ENCODE data around the gene LRMDA. TPM values are rescaled to one million over a fixed set of nuclear protein-coding genes. Genes with fewer than 3 reads are reported as not detected.

LRMDA gene
- total RNA-seq, 1 donor from 2014 or later, result 0.19 TPM

- Mint-ChIP-seq H3K27ac (ENCODE audit: unreplicated experiment) (no peak overlapping the region), H3K27me3 (ENCODE audit: unreplicated experiment) (peaks cover 60% of the 10 kb centered on the region), H3K9me3 (ENCODE audit: unreplicated experiment) (no peaks in the 10 kb centered on the region), H3K4me3 (ENCODE audit: unreplicated experiment) (no peak overlapping the region), H3K4me1 (ENCODE audit: unreplicated experiment) (no peaks in the 10 kb centered on the region), H3K36me3 (ENCODE audit: unreplicated experiment) (no peaks in the 10 kb centered on the region)
- no peak for TF ChIP-seq CTCF (IDR thresholded peaks at IDR 0.05)
- DNase-seq (ENCODE audit: extremely low spot score, unreplicated experiment), result no peak
These were observed 382.6 kb downstream of the LRMDA start for GRCh38 chr10:75814014-75814413.

GRCh38 chr10:75815066-75815465, 383.6 kb downstream of the LRMDA start:
- H3K4me3 Mint-ChIP-seq (ENCODE audit: unreplicated experiment), result no peak overlapping the region
- no peak overlapping the region for H3K27ac Mint-ChIP-seq (ENCODE audit: unreplicated experiment)
- H3K27me3 Mint-ChIP-seq (ENCODE audit: unreplicated experiment), result peaks cover 54% of the 10 kb centered on the region
- DNase-seq (ENCODE audit: extremely low spot score, unreplicated experiment), result no peak
- TF ChIP-seq CTCF (IDR thresholded peaks at IDR 0.05), result no peak
- H3K36me3 Mint-ChIP-seq (ENCODE audit: unreplicated experiment), result no peaks in the 10 kb centered on the region
- peaks cover under 1% of the 10 kb centered on the region for H3K9me3 Mint-ChIP-seq (ENCODE audit: unreplicated experiment)
- no peaks in the 10 kb centered on the region for H3K4me1 Mint-ChIP-seq (ENCODE audit: unreplicated experiment)

- peaks cover 56% of the 10 kb centered on the region for H3K27me3 Mint-ChIP-seq (ENCODE audit: unreplicated experiment)
- H3K36me3 Mint-ChIP-seq (ENCODE audit: unreplicated experiment), result no peaks in the 10 kb centered on the region
- peaks cover 6% of the 10 kb centered on the region for H3K9me3 Mint-ChIP-seq (ENCODE audit: unreplicated experiment)
- no peak overlapping the region for H3K27ac Mint-ChIP-seq (ENCODE audit: unreplicated experiment)
- no peaks in the 10 kb centered on the region for H3K4me1 Mint-ChIP-seq (ENCODE audit: unreplicated experiment)
- no peak for DNase-seq (ENCODE audit: extremely low spot score, unreplicated experiment)
- no peak overlapping the region for H3K4me3 Mint-ChIP-seq (ENCODE audit: unreplicated experiment)
- TF ChIP-seq CTCF (IDR thresholded peaks at IDR 0.05), result no peak
These were observed 385.8 kb downstream of the LRMDA start for GRCh38 chr10:75817198-75817597.

- H3K4me3 Mint-ChIP-seq (ENCODE audit: unreplicated experiment), result no peak overlapping the region
- no peaks in the 10 kb centered on the region for H3K4me1 Mint-ChIP-seq (ENCODE audit: unreplicated experiment)
- no peak for TF ChIP-seq CTCF (IDR thresholded peaks at IDR 0.05)
- no peak overlapping the region for H3K27ac Mint-ChIP-seq (ENCODE audit: unreplicated experiment)
- no peak for DNase-seq (ENCODE audit: extremely low spot score, unreplicated experiment)
- peaks cover 6% of the 10 kb centered on the region for H3K9me3 Mint-ChIP-seq (ENCODE audit: unreplicated experiment)
- peaks cover 53% of the 10 kb centered on the region for H3K27me3 Mint-ChIP-seq (ENCODE audit: unreplicated experiment)
- H3K36me3 Mint-ChIP-seq (ENCODE audit: unreplicated experiment), result no peaks in the 10 kb centered on the region
These were observed 387.1 kb downstream of the LRMDA start for GRCh38 chr10:75818552-75818951.

GRCh38 chr10:75825235-75825634, 393.8 kb downstream of the LRMDA start:
- Mint-ChIP-seq H3K9me3 (ENCODE audit: unreplicated experiment) (peaks cover 4% of the 10 kb centered on the region), H3K4me3 (ENCODE audit: unreplicated experiment) (no peak overlapping the region), H3K4me1 (ENCODE audit: unreplicated experiment) (no peaks in the 10 kb centered on the region), H3K27ac (ENCODE audit: unreplicated experiment) (no peak overlapping the region), H3K27me3 (ENCODE audit: unreplicated experiment) (peaks cover 36% of the 10 kb centered on the region), H3K36me3 (ENCODE audit: unreplicated experiment) (no peaks in the 10 kb centered on the region)
- no peak for TF ChIP-seq CTCF (IDR thresholded peaks at IDR 0.05)
- no peak for DNase-seq (ENCODE audit: extremely low spot score, unreplicated experiment)
